ENCODE measurements around the gene RER1.
A peak's percentile ranks its signal among the peaks of the same experiment; 100 is the strongest.

The RER1 gene

DNA sequence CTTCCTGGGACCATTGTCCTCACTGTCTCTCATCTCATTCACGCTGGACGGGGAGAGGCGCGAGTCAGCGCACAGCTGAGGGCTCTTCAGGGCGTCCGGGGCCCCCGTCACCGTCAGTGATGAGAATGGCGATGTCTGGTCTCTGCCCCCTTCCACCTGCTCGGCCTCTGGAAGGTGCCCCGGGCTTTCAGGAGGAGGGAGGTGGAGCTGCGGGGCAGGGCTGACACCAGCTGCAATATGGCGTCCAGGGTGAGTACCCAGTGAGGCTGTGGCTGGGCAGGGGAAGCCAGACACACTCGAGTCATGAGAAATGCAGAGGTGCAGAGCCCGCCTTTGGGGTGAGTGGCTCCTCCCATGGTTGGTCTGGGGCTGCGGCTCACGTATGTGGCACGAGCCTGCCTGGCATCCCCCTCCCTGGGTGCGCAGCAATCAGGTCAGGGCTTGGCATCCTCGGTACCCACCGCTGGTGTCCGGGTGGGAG lies 15.3 kb upstream of the RER1 start:
- ATAC-seq, result no peak

DNA sequence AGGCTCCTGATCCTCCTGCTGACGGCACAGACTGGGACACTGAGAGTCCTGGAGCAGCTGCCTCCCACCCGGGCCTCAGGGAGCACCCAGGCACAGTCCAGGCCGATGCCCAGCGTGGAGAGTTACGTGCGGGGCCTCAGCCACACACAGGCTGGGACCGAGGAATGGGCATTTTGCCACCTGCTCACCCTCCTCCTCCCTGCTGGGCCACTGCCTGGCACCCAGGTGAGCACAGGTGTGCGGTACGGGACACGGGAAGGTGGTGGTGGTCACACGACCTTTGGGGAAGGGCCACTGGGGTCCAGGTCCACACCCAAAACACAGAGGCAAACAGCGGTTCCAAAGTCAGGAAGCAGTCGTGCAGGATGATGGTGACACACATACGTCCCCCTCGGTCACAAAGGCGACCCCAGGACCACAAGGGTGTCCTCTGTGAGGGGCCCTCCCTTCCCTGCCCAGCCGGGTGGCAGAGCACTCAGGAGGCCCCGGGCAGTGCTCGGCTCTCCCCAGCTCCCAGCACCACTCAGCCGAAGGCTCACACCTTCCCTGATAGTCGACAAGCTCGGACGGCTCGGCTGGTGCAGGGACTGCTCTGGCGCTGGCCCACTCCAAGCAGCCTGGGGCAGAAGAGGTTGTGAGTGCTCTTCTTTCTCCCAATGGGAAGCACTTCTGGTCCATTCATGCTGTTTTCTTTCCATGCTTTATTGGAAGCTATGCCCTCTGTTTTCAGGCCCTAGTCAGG lies 14.5 kb upstream of the RER1 start:
- no peak for ATAC-seq

DNA sequence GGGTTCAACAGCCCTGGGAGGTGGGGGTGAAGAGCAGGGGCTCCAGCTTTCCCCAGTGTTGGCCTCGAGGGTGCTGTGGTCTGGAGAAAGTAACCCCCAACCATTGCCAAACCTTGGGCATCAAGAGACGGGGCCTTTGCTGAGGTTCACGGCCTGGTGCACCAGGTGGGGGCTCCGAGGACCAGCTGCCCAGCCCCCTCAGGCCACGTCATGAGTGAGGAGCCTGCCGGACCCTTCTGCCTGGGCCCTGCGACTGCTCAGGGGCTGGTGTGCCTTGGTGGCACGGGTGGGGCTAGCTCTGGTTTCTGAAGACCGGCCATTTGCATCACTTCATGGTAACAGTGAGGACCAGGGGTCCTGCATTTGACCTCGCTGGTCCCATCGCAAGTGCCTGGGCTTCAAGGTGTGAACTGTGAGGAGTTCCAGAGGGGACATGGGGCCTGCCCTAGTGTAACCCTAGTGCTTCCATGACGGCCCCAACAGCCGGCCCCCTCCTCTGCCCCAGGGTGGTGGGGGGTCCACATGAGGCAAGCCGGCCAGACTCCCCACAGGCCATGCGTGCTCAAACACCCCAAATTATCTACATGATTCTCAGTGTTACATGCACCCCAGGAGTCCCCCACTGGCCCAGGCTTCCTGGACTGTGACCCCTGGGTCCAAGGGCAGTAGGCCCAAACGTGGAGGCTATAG lies 13.7 kb upstream of the RER1 start:
- no peak for ATAC-seq

DNA sequence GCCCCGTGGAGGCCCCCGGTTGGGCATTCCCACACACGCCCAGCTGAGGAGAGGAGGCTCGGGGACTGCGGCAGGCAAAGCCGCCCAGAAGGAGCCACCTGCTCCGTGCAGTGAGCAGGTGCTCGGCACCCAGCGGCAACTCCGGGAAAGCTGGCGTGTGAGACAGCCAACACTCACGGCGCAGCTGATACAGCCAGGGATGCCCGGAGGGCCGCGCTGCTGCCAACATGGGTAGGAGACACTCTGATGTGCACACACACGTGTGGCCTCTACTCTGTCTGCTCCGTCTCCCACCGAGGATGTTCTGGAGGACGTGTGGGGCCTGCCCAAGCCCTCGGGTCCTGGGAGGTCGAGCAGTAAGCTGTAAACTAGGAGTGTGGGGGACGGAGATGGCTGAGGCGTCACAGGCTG lies 13.2 kb upstream of the RER1 start:
- ATAC-seq, result no peak

DNA sequence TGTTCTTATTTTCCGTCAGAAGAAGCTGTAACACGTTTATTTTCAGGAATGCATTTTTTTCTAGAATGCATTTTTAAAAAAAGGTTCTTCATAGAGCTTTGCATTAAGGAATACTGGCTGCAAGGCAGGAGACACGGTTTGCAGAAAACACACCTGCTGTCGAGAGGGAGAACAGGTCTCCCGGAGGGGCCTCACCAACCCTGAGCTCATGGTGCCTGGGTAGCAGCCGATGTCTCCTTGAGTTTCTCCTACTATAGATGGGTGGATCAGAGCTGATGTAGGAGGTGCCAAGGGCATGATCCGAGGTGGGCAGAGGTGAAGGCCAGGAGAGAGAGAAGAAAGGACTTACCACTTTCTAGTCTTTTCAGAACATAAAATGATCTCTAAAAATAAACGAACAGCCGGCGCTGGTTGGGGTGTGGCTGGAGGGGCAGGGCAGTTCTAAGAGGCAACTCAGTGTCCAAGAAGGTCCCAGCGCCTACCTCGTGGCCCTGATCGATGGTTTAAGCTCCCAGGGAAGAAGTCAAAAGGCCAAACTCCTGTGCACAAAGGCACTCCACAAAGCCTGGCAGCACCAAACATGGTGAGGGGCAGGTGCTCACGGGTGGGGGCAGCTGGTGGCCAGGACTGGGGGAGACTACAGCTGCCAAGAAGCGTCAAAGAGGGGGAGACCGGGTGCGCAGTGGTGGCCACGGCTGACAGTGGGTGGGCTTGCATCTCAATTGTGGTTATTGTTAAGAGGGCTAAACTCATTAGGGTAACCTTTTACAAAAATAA lies 12.5 kb upstream of the RER1 start:
- no peak for ATAC-seq

DNA sequence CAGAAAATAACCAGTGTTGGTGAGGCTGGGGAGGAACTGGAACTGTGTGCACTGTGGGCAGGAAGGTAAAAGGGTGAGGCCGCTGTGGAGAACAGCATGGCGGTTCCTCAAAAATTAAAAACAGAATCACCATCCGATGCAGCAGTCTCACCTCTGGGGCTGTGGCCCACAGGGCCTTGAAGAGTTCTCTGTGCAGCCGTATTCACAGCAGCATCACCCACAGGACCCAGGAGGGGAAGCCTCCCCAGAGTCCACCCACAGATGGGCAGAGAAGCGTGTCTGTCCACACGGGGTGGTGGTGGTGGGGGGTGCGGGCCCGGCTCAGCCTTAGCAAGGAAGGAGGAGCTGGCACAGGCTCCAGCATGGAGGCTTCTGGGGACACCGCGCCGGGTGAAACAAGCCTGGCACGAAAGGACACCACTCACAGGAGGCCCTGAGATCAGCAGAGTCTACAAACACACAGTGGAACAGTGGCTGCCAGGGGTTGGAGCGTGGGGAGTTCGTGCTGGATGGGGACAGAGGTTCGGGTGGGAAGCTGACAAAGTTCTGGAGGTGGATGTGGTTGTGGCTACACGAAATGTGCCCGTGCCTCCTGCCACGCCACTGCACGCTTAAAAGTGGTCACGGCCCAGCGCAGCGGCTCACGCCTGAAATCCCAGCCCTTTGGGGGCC lies 11.8 kb upstream of the RER1 start:
- ATAC-seq, result no peak

DNA sequence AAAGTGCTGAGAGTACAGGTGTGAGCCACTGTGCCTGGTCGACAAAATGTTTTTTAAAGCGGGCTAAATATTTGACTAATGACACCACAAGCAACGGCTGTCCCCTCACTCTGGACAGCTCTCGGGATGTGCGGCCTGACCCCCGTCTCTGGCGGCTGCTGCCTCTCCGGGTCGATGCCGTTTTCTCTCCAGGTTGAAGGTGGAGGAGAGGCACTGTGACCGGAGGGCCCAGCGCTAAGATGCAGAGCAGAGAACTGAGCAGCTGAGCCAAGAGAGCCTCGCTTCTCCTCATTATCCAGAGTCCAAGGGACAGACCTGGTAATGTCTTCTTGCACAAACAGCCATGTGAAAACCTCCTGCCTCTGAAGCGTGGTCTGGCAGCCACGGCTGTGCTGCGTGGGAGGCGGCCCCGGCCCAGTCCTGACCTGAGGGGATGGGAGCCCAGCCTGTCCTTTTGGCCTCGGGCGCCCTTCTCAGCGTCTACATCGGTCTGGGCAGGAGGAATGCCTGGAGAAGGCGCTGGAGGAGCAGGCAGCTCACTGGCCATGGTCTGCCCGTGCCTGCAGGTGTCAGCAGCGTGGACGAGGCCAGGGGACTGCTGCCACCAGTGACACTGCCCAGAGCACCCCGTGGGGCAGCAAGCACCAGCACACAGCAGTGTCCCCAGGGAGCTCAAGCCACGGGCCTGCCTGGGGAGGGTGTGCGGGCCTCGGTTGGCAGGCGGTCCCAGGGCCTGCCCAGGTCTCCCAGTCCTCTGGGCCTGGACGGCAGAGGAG lies 10.6 kb upstream of the RER1 start:
- ATAC-seq, result no peak

DNA sequence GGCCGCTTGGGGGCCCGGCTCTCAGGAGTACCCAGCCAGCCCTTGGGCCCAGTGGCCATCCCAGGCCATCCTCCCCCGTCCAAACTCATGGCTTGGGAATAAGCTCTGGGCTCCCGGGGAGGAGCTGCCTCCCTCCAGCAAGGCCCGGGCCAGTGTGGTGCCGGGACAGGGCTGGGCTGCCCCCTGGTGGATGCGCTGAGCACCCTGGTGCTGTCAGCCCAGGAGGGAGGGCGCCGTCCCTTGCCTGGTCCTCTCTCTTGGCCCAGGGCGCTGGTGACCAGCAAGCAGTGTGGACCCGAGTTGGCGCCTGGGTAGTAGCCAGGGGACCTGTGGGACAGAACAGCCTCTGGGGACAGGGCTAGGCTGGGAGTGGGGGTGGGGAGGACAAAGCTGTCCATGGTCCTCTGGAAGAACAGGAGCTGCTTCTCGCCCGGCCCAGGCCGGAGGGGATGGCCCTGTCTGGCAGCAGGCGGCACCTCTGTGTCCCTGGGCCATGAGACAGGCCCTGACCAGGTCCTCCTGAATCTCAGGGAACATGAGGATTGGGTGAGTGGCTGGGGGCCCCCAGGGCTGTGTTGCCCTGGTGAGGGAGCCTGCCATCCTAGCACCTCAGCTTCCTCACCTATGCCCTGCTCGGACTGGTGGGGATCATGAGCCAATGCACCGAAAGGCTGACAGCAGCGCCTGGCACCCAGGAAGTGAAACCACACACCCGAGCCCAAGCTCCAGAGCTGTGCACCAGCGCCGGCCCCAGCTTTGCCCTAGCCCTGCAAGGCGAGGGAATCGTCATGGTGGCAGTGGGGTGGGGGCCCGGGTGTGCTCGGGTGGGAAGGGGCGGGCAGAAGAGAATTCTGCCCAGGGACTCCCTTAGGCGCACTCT lies 9.7 kb upstream of the RER1 start:
- peak; percentile 96 for ATAC-seq

DNA sequence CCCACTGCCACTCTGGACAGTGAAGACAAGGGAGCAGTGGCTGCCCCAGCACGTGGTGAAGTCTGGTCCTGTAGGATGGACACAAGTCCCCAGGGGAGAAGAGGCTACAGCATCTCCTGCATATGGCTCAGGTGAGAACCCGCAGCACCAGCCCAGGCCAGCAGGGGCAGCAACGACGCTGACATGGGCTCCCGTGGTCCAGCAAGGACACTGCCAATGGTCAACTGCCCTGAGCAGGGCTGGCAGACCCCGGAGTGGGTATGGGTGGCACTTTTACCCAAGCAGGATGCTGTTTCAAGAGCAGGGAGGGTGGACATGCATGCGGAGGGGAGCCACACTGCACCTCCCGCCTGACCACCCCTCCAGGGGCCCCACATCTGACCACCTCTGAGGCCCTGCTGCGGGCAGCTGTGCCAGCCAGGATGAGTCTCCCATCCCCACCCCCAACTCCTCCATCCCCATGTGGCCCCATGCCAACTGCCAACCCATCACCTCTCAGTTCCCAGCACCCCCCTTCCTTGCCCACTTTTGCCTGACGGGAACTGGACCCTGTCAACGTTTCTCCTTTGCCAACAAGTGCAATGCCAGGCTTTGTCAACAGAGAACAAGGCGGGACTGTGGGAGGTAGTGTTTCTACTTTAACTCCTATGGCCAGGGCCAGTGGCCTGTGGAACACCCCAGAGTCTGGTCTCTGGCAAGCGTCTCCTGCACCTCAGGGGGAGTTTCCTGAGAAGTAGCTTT lies 8.8 kb upstream of the RER1 start:
- ATAC-seq, result peak in 1 of 2 donors; percentile 22

DNA sequence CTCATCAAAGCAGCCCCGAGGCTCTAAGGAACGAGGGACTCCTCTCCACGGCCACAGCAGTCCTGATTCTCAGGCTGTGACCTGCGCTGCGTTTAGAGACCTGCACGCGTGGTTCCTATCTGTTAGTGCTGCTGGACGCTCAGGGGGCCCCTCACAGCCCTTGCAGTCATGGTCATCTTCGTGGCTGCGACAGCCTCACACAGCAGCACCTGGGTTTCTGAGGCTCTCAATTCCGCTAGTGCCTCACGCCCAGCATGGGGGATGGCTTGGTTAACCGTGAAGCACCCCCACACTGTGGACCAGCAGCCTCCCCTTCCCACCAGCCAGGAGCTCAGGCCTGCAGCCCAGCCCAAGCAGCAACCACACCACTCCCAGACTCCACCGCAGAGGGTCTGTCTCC lies 8.1 kb upstream of the RER1 start:
- no peak for ATAC-seq

DNA sequence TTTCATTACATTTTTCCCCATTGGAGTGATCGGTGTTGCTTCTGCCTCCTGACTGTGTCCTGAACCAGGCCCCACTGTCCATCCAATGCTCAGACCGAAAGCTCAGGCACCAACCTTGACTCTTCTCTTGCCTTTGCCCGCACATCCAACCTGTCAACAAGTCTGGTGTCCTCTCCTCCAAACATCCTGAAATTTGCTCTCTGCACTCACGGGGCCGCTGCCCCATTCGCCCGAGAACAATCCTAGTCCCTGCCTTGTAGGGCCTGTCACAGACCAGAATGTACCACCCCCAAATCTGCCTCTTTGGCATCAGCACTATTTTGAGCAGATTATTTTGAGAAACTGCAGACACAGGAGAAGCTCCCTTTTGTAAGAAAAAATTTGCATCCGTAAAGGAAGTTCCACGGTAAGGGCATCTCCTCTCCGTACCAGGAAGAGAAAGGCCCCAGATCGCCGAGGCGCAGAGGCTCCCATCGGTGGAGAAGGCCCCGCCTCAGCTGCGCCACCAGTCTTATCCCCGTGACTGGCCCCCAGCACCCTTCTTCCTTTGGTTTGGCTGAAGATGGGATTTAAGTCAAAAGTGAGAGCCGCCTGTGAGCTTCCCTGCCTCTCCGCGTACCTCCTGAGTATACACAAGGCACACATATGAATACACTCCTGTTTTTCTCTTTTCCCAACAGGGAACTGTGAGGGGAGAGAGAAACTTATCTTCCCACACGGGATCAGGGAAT lies 7.3 kb upstream of the RER1 start:
- ATAC-seq, result no peak

DNA sequence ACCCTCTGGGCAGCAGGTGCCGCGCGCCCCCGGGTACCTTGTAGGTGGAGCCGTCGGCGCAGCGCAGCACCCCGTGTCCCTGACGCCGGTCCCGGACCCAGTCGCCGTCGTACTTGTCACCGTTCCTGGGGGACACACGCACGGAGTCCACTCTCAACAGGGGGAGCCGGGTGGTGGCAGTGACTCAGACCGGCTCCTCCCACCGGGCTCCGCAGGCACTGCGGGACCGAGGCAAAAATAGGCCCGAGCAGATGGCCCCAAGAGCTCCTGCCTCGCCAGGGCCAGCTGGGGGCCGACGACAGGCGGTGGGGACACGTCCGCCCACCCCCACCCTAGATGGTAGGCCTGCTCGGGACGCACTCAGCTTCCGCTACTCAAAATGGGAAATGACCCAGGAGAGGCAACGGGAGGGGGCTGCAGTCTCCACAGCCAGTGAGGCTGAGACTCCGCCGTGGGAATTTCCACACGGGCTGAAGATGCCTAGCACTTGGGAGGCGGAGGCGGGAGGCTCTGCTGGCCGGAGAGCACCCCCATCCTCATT lies 6.6 kb upstream of the RER1 start:
- ATAC-seq, result no peak

DNA sequence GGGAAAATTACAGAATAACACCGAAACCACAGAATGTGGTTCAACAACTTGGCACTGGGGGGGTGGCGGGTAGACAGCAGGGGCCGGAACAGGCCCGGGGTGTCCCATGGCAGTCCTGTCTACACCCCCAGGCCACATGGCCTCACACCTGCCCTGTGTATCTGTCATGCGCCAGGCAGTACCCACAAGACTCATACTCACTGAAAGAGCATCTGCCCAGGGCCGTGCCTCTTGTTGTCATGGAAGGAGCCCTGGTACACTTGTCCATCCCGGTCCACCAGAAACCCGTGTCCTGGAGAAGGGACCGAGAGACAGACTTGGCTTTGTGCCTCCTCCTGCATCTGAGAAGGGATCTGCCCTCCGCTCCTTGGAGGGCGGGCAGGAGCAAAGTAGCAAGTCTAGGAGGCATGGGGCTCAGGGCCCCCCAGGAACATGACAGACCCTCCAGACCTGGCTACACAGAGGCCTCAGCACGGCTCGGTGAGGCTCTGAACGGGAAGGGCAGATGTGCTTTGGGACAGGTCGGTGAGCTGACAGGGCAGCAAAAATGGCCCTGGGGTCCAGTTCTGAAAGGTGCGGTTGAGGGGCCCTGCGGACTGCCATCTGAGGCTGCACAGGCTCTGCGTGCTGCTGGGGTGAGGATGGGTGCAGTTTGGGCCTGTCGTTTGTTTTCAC lies 5.9 kb upstream of the RER1 start:
- no peak for ATAC-seq

DNA sequence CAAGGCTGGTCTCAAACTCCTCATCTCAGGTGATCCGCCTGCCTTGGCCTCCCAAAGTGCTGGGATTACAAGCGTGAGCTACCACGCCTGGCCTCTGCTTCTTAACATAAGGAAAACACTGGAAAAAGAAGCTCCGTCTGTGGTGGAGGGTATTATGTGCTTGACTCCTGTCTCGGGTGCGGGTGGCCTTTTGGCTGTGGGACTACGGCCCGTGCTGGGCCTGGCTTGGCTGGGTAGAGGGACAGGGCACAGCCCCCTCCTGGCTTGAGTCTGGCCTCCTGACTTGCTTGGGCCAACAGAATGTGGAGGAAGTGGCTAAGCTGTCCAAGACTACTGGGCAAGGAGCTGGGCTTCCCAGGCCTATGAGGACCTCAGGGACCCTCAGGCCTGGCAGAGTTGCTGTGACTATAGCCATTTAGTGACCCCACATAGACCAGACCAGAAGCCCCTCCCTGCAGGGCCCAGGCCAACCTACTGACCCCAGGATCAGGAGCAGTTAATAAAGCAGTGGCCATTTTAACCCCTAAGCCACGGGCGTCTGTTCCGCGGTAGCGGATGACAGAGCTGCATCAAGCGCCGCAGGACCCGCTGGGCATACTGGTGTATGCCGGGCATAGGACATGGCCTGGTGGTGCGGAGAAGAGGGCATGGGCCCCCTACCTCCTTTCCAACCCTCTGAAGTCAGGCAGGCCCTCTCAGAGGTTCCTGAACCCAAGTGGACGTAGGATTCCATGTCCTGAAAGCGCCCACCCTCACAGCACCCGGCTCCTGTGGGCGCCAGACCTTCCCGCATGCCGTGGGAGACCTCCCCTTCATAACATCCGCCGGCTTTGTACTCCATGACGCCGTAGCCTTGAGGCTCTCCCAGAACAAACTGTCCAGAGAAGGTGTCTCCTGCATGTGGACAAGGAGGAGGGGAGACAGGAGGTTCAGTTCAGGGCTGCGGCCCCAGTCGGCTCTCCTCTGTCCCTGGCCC lies 4.7 kb upstream of the RER1 start:
- ATAC-seq, result no peak

DNA sequence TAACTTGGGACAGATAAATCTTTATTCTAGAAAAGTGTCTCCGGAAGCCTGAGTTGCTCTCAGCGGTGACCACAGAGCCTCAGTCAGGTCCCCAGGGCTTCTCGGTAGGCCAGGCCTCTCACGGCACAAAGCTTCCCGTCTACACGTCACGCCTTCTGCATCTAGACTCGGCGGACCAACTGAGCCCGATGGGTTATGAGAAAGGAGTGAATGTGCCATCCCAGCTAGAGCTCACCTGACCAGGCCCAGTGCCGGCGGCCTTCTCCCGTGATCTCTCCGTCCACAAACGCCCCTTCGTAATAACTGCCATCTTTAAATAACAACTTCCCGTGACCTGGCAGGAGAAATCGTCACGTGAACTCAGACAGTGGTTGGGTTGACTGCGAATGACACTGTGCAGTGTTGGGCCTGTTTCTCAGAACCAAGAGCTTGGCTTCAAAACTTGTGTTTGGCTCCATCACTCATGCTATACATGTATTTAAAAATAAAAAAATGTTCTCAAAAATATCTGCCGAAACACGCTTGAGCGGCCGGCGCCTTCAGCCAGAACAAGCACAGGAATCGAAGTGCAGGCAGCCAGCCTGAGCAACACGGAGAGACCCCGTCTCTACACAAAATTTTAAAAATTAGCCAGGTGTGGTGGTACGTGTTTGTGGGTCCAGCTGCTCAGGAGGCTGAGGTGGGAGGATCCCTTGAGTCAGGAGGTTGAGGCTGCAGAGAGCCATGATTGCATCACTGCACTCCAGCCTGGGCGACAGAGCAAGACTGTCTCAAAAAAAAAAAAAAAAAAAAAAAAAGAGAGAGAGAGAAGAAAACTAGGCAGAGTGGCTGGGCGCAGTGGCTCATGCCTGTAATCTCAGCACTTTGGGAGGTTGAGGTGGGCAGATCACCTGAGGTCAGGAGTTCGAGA lies 3.4 kb upstream of the RER1 start:
- no peak for ATAC-seq

DNA sequence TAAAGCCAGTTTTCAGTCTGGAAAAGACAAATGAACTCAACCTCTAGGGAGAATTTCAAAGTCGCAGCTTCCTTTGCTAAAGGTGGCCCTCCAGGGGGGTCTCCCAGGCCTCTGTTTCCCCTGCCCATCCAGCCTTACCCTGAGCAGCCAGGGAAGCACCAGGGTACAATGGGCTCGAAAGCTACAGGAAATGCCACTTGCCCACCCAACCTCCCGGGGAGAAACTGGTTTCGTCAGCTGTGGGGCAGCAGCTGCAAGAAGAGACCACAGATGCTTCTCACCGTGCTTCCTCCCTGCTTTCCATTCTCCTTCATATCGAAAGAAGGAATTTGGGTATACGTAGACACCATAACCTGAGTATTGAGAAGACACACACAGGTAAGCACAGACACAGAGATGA lies 2.0 kb upstream of the RER1 start:
- ATAC-seq, result no peak
